Measurements from ENCODE around the gene PTCH1.

The PTCH1 gene

DNA sequence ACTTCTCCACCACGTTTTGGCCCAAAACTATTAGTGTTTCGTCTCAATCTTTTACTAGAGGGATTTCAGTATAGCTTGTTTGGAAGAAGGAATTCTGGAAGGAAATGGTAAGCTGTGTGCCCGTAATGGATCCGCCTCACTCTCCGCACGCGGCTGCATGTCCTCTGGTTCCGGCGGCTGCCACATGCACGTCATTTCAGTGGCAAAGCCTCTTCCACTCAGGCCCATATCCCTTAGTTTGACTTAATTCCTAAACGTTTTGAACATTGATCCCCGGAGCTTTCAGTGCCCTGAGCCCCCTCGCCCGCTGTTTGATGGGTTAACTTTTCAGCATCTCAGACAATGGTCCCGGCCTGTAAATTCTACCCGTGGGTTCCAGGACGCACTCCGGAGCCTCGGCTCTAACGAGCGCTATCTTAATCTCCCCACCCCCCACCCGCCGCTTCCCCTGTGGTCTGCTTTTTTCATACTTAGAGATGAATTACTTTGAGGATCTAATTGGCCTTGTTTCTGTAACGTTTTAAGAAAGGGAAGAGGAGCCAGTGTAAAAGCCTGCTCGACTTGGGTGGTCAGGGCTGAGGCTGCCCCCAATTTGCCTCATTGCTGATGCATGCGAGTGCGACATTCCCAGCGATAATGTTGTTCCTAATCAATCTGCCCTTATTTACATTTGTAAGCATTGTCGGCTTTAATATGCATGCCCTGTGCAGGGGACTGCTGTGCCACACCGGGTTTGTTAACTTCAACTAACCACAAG is 4.6 kb downstream of the PTCH1 start:
- no peak for DNase-seq

DNA sequence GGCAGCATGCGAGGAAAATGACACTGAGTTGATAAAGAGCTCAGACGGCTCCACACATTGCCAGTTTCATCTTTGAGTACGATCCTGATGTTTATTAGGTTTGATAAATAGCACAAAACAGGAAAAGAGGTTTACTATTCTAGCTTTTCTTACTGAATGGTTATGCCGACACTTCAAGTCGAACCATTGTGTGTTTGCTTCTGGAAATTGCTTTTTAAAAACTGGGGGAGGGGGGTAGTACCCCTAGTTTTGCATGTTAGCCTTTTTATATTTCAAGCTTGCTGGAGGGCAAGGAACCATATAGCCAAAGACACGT is 5.2 kb downstream of the PTCH1 start:
- no peak for DNase-seq

DNA sequence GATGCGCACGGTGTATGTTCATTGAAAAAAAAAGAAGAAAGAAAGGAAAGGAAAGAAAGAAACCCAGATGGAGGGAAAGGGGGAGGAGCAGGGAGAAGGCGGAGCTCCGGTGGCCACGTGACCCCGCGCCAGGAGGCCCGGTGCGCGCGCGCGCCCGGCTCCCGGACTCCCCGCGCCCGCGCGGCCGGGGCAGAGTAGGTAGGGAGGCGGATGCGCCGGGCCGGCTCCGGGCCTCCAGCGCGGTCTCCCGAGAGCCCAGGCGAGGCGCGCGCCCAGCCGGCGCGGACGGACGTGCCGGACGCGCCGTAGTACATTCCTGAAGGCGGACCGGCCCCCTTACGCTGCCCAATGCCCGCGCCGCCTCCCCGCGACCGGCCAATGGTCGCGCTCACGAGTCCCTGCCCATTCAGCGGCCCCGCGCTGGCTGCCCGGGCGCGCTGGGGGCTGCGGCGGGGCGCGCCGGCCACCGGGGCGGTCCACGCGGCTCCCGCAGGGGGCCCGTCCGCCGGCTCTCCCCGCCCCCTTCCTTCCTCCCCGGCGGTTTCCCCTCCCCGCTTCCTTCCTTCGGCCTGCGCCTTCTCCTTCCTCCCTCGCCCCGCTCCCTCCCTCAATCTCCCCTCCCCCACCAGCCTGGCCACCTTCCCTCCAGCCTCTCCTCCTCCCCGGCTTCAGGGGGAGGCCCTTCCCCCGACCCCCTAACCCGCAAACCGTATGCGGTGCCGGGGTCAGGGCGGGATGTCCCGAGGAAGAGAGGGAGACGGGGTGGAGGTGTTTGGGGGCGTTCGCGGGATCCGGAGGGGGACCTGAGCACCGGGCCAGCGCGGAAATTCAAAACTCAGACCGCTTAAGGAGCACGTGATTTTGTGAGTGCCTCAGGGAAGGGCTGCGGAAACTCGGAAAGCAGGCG is 5.8 kb downstream of the PTCH1 start:
- peak; percentile 80 to 83 for DNase-seq

DNA sequence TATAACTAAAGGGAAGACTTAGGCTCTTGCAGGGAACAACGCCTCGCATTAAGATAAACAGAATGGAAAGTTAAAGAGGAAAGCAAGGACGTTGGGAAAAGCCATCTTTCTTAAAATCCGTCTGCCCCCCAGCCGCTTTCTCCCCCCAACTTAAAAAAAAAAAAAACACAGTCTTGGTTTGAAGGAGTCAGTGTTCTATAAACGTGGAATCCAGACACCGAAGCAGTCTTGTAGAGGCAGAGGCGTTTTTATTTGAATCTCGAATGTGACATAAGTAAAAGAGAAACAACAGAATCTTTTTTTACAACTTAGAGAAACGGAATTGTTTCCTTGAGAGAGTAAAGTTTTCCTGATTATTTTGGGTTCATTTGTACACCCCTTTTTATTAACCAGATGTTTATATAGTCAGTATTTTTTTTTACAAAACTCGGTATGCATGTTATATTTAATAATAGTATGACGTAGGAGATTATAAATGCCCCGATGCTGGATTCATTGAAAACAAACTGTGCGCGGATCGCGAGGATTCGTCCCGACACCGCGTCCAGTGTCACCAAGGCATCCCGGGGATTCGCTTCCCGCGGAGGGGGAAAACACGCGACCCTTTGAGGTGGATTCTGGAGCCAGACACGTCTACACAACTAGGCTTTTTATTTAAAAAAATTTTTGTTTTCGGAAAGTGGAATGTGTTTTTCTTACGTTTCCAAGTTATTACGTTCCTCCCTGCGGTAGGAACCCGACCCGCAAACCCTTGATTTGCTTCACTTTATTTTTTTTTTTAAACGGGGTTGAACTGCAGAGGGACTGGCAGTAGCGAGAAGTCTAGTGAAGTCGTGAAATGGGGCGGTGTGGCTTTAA is 6.7 kb downstream of the PTCH1 start:
- DNase-seq: no peak

DNA sequence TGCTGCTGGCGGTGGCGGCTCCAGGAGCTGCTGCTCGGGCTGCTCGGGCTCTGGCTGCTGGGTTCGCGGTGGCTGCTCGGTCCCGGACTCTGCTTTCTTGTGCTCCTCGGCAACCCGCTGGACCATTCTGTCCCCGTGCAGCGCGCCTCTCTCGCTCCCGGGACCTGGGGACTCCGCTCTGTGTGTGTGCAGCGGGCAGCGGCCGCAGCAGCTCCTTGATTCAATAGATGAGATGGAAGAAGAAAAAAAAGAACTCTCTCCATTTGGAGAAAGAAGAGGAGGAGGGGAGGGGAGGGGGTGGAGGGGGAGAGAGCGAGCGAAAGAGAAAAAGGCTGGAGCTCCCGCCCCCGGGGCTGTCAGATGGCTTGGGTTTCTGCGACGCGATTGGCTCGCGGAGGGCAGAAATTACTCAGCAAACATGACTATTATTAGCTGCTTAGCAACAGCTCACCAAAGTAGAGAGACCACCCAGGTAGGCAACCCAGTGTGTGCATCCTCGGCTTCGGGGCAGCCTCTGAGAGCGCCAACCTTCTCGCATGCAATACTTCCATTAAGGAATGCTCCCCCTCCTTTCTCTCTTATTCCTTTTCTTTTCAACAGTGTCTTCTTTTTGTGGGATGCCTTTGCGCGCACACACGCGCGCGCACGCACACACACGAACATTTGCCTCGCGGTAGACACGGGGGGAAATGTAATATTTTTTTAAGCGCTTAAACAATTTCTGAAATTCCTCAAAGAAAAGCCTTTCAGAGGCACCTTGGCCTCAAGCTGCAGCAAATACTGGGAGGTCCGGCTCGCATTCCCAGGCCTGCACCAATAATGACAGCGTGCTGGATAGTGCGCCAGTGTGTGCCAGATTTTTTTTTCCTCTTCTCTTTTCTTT is 7.6 kb downstream of the PTCH1 start:
- peak; percentile 47 to 79 for DNase-seq

DNA sequence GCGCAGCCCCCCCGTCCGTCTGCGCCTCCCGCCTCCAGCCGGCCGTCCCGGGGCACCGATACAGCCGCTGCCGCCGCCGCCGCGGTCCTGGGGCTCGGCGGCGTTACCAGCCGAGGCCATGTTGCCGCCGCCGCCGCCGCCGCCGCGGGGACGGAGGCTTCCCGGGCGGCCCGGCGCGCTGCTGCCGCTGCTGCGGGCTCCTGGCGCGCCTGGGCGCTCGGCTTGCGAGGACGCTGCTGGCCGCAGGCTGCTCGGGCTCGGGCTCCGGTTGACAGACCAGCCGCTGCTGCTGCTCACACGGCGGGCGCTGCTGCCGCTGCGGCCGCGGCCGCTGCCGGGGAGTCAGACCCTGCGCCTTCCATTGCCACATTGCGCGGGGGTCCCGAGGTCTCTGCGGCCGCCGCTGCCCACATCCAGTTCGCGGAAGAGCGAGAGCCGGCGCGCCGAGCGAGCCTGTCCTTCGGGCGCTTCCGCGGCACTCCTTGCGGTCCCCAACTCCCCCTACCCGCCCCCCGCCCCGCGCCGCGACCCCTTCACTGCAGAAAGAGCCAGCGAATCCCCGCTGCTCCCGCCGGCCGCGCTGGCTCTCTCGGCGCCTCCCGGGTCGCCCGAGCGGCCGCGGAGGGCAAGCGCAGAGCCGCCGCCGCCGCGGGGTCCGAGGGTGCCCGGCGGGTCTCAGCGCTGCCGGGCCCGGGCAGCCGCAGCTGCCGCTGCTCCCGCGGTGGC is 8.4 kb downstream of the PTCH1 start:
- no peak for DNase-seq

DNA sequence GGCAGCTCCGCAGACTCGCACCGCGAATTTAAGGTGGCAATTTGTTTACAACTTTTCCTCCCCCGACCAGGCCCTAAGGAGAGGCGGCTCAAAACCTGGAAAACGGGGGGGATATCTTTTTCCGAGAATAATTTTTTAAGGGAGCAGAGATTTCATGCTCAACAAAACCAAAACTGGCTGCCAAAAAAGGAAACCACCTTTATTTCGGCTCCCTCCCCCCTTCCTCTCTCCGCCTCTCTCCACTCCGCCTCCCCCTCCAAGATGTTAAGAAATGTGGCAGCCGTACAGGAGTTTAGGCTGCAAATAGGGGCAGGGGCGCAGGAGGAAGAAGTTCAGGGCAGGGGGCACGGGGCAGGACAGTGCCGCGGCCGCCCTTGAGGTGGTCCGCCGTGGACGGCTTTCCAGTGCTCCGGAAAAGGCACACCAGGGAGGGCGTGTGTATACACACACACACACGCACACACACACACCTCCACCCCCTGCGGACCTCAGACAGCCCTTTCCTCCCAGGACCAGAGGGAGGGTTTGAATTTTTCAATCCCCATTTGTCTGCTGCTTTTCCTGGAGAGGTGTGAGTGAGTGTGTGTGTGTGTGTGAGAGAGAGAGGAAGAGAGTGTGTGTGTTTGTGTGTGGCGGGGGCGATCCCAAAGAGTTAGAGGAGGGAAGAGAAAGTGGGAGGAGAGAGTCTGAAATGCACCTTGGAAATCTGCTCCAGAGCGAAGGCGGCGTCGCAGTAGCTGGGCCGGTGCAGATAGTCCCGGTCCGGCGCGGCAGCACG is 9.1 kb downstream of the PTCH1 start:
- DNase-seq: peak; percentile 16 to 22

DNA sequence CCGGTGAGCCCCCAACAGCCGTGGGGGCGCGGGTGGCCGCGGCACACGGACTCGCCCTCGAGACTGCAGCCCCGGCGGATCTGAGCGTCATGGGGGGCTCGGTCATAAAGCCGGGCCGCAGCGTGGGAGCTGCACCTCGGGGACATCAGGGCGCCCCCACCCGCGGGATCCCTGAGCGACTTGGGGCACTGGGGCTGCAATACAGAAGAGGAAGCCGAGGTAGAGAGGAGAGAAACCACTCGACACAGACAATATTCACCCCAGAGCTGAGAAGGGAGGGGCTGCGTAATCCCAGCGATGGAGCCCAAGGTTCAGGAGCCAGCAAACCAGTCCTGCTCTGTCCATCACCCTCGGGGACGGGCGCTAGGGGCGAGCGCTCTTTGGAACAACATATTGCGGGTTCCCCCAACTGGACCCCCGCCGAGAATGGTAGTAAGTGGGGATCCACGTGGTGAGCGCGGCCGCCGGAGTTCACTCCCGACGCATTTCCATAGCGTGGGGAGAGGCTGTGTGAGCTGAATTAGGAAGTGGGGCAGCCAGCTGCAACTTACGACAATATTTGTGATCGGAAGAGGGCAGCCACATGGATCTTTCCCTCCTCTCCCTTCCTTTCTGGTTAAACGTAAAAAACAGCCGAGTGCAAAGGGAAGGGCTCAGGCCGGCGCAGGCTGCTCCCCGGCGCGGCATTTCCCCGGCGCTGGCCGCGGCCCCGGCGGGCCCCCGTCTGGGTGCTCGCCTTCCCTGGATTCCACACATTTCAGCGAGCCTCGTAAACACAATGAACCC is 9.9 kb downstream of the PTCH1 start:
- peak; percentile 29 for DNase-seq

DNA sequence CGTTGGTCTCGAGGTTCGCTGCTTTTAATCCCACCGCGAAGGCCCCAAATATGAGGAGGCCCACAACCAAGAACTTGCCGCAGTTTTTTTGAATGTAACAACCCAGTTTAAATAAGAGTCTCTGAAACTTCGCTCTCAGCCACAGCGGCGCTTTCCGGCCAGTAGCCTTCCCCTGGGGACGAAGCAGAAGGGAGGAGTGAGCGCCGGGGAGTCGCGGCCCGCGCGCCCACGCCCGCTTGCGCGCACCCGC is 10.4 kb downstream of the PTCH1 start:
- no peak for DNase-seq

DNA sequence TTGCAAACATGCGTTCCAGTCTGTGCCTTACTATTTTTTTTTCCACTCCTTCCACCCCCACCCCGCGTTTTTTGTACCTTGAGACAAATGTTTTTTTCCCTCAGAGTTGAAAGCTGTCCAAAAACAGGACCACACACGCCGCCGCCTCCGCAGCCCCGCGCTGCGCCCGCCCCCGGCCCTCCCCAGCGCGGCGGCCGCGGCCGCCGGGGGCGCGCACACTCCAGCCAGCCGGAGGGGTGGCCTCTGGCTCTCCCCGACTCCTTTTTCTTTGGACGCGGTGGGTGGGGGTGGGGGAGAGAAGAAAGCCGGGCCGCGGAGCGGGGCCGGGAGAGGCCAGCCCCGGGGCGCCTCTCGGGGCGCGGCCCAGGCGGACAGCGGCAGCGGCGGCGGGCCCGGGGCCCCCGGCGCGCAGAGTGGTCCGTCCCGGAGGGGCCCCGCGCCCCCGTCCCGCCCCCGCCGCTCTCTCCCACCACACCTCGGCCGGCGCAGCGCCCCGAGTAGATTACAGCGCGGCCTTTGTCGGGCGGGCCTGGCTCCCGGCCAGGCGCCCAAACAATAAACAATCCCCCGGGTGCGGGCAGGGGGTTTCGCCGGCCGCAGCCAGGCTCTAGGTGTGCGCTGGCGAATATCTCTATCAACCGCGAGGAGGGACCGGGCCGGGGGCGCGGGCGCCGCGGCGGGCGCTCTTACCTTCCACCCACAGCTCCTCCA is 10.9 kb downstream of the PTCH1 start:
- peak; percentile 30 to 38 for DNase-seq

DNA sequence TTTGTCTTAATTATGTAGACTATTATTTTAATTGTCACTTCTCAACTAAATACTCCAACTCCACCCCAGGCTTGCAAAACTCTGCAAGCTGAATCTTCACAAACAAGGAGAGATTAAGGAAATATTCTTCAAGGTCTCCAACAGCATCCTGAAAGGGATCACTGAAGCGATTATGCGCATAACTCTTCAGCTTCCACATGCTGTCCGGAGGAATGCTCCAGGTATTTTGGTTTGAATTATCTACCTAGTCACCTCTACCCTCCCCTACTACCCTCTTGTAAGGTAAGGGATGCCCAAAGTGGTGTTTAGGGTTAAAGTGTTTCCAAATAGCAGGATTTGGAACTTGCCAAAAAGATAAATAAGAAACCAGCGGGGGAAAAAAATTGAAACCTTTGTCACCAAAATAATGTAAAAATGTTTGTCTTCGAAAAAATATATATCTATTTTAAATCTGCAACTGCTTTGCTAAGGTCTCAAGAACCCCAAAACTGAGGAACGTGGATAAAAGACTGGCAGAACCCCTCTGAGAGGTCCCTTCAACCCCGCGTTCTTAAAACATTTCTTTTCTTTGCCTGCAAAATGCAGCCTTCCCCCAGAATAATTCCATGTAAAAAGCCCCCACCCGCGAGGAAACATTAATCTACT is 11.6 kb downstream of the PTCH1 start:
- no peak for DNase-seq

DNA sequence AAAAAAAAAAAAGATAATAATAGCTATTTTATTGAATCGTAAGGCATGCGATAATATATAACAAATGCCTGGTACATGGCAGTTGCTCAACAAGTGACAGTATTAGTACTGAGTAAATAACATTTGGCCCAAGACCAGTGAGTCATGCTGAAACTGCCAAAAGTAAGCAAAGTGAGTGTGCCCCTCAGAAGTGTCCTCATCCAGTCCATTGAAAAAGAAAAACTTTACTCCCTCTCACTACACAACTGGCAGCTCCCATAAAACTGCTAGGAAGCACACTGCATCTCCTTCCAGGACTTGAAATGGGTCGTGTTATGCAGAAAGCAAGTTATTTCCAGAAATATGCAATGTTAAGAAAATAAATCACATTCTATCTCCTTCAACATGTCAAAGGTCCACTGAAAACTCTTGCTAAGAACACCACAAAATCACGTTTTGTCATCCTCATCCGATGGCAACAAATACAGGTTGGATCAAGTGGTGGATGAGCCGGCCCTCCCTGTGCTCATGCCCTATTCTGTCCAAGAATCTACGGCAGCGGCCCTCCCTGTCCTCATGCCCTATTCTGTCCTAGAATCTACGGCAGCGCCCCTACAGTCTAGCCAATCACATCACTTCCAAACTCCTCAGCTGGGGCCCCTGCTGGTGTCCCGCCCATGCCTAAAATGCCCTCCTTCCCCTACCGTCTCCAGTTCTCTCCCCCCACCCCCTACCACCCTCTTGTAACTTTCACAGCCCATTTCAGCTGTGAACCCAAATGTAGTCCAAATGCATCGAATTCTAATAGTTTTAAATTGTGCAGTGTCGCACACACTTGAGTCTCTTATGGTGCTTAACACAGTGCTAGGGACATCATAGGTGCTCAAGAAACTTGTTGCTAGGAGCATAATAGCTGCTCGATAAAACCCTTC is 12.5 kb downstream of the PTCH1 start:
- DNase-seq: no peak

DNA sequence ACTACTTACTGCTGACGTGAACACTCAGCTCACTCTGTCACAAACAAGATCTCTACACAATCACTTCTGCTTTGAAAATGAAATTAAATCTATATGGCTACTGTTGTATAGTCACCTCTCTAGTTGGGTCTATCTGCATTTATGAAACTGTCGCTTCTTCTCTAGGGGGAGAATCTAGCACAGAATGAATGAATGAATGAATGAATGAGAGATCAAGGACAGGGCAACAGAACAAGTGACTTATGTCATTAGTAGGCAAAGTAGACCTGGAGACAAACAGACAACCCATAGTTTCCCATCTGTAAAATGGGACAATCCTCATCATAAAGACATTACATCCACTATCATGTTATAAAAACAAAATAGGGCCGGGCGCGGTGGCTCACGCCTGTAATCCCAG is 13.4 kb downstream of the PTCH1 start:
- DNase-seq: no peak

DNA sequence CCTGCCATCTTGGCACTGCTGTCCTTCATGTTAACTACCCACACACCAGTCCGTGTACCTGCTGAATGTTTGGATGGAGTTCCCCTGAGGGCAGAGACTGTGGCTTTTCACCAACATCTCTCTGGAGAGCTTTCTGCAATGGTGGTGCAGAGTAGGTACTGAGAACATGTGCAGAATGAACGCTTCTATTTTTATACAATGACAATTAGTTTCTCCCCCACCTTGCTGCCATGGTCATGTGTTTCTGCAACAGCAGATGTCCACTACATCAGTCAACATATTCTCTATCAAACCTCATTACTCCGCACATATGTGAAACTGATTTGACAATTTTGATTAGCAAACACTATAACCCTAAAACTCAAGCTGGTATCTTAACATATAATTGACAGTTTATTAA is 14.5 kb downstream of the PTCH1 start:
- no peak for DNase-seq

DNA sequence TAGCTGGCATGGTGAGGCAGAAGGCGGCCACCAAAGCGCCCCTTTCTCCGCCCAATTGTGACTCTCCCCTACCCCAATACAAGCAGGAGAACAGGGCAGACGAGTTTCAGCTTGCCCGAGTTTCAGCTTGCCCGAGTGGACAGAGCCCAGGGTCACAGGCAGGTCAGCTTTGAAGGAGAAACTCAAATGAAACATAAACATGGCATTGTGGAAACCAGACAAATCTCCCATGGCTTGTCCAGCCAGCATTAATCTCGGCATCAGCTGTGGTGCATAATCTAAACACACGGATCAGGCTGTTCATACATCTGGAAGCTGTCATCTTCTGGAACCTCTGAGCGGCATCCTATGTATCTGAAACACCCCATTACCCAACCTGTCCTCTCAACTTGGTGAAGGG is 16.9 kb downstream of the PTCH1 start:
- DNase-seq: no peak

DNA sequence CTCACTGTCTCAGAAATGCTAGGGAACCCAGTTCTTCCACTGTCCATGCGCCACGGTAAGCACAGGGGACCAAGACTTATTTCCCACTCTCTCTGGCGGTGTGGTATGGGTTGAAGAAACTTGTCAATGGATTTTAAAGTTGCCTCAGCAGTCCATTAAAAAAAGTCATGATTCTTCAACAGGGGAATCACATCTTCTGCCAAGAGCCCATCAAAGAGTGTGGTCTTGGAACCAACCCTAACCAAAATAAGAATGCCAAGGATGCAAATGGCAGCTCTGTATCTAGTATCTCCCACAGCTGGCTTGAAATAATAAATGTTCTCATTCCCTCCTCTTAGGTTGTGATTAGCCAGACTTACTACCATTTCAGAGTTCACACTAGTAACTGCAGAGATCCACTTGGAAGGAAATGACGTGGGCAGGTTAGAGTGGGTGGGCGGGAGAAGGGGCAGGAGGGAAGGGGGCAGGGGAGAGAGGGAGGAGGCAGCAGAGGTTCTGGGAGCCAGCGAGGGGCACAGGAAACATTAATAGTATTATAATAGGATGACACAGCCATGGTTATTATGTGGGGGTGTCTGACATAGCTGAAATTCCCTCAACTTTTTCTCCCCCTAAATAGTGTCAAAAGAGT is 17.6 kb downstream of the PTCH1 start:
- no peak for DNase-seq

DNA sequence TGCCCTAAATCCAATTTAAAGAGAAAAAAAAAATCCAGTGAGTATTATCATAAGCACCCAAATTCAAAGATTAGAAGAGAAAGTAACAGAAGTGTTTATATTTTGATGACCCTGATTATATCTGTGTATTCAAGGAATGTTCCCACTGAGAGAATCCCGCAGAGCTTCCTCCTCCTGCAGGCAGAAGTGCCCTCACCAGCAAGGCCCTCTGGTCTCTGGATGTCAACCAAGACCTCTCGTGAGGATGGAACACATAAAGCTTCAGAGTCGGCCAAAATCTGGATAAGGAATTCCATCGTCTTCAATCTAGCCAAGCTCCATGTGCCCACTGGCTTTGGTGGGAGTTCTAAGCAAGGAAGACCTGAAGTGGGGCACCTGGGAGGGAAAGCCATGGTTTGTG is 18.1 kb downstream of the PTCH1 start:
- DNase-seq: no peak

DNA sequence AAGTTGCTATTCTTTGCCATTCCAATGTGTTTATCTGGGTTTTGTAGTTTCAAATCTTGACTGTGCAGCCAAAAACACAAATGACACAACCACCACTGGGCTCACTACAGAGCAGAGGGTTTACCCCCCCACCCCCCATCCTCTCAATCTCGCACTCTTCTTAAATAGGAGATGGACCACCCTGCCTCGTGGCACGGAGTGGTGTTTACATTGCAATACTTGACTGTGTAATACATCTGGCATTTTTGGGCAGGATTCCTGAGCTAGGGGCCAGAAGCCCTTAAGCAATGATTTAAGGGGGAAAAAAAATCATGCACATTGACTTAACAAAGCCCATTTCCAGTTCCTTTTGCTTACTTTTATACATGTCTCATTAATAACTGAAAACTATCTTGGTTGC is 19.0 kb downstream of the PTCH1 start:
- no peak for DNase-seq

Measured in stimulated activated CD4-positive, alpha-beta T cell treated with anti-CD3 and anti-CD28 coated beads, Interleukin-4, amount 100 ng/mL, for 4 hours (primary cell).